IMR-90 (cell line): ENCODE results near the gene CCSER2. TPM values are rescaled to one million over a fixed set of nuclear protein-coding genes. Genes with fewer than 3 reads are reported as not detected.

Source experiments
- ATAC-seq: fragments of 200-7000 bp; cut with Tn5 transposase; 2 replicates; pipeline ENCODE4 v1.9.1; 2020; ENCODE audit warnings: low read depth, mild to moderate bottlenecking, moderate library complexity
- BruUV-seq: library from RNA; stranded (reverse); fragments of 400-500 nt; replicated peaks from 2 replicates; lab custom pipeline; 2021; lab: Mats Ljungman, UMichigan
- CTCF ChIA-PET: fragments of 300-600 bp; formaldehyde crosslinking; extraction: SDS; loops from one replicate; lab custom pipeline; 2021; ENCODE audit warnings: antibody characterized with exemption; lab: Yijun Ruan, JAX
- POLR2A ChIA-PET: fragments of 300-600 bp; sonication (Branson Sonifier 250); formaldehyde crosslinking; loops from one replicate; lab custom pipeline; 2022; ENCODE audit warnings: antibody characterized with exemption; ENCODE audit not compliant: unreplicated experiment; lab: Charles Lee
- DNase-seq: peaks from one replicate; pipeline ENCODE4 v3.0.0; 2013
- H2AFZ ChIP-seq: replicated peaks from 2 replicates; pipeline ENCODE3; 2013; ENCODE audit warnings: low read length, mild to moderate bottlenecking; ENCODE audit not compliant: poor library complexity
- H2AK5ac ChIP-seq: 2 replicates; pipeline ENCODE4 v1.6.1; 2013; ENCODE audit warnings: low read depth, low read length, inconsistent platforms
- H2AK9ac ChIP-seq: replicated peaks from 2 replicates; pipeline ENCODE3; 2013; ENCODE audit warnings: mild to moderate bottlenecking, low read depth, low read length, moderate library complexity; ENCODE audit not compliant: poor library complexity
- H2BK120ac ChIP-seq: 2 replicates; pipeline ENCODE4 v1.6.1; 2013; ENCODE audit warnings: low read depth, low read length, inconsistent platforms
- H2BK15ac ChIP-seq: 3 replicates; pipeline ENCODE4 v1.6.1; 2013; ENCODE audit warnings: low read depth, low read length, inconsistent platforms
- H2BK20ac ChIP-seq: 2 replicates; pipeline ENCODE4 v1.6.1; 2013; ENCODE audit warnings: low read depth, mild to moderate bottlenecking, inconsistent platforms, low read length, moderate library complexity
- H2BK5ac ChIP-seq: 2 replicates; pipeline ENCODE4 v1.6.1; 2013; ENCODE audit warnings: mild to moderate bottlenecking, low read depth, low read length, inconsistent platforms; ENCODE audit not compliant: poor library complexity, severe bottlenecking
- H3K14ac ChIP-seq: replicated peaks from 2 replicates; pipeline ENCODE4 v1.6.1; 2013; ENCODE audit warnings: low read depth, low read length, inconsistent platforms
- H3K18ac ChIP-seq: 2 replicates; pipeline ENCODE4 v1.6.1; 2013; ENCODE audit warnings: low read depth, low read length, control low read depth
- H3K23ac ChIP-seq: 2 replicates; pipeline ENCODE4 v1.6.1; 2013; ENCODE audit warnings: low read depth, low read length, inconsistent platforms
- H3K27ac ChIP-seq: 2 replicates; pipeline ENCODE4 v1.5.1; 2013; ENCODE audit warnings: mild to moderate bottlenecking, control low read depth, low read length; ENCODE audit not compliant: insufficient read depth
- H3K27me3 ChIP-seq: 2 replicates; pipeline ENCODE4 v1.6.1; 2013; ENCODE audit warnings: low read length; ENCODE audit not compliant: control insufficient read depth, insufficient read depth
- H3K36me3 ChIP-seq: 2 replicates; pipeline ENCODE4 v1.6.1; 2013; ENCODE audit warnings: low read length, mixed read lengths; ENCODE audit not compliant: control insufficient read depth, insufficient read depth
- H3K4ac ChIP-seq: 2 replicates; pipeline ENCODE4 v1.6.1; 2013; ENCODE audit warnings: low read depth, low read length, inconsistent platforms
- H3K4me1 ChIP-seq: 2 replicates; pipeline ENCODE4 v1.6.1; 2013; ENCODE audit warnings: low read length, mixed read lengths; ENCODE audit not compliant: control insufficient read depth, insufficient read depth
- H3K4me2 ChIP-seq: 2 replicates; pipeline ENCODE4 v1.6.1; 2013; ENCODE audit warnings: low read depth, mild to moderate bottlenecking, control low read depth, low read length, moderate library complexity
- H3K4me3 ChIP-seq: 2 replicates; pipeline ENCODE4 v1.5.1; 2013; ENCODE audit warnings: low read depth, mild to moderate bottlenecking, control low read depth, low read length, moderate library complexity; ENCODE audit not compliant: insufficient read depth
- H3K56ac ChIP-seq: 2 replicates; pipeline ENCODE4 v1.6.1; 2013; ENCODE audit warnings: low read length, inconsistent platforms; ENCODE audit not compliant: insufficient read depth; ENCODE audit errors: extremely low read depth
- H3K79me1 ChIP-seq, 2 experiments: 2 replicates each; pipeline ENCODE4 v1.6.1; 2013; ENCODE audit warnings: low read length in 2 of 2, inconsistent platforms in 1 of 2, low read depth in 1 of 2
- H3K9ac ChIP-seq: 2 replicates; pipeline ENCODE4 v1.6.1; 2013; ENCODE audit warnings: low read depth, low read length, control low read depth
- H3K9me1 ChIP-seq: 2 replicates; pipeline ENCODE4 v1.6.1; 2013; ENCODE audit warnings: low read length, inconsistent platforms; ENCODE audit not compliant: insufficient read depth
- H3K9me3 ChIP-seq: 2 replicates; pipeline ENCODE4 v1.6.1; 2013; ENCODE audit warnings: low read length; ENCODE audit not compliant: control insufficient read depth, insufficient read depth
- H4K20me1 ChIP-seq: 2 replicates; pipeline ENCODE4 v1.6.1; 2013; ENCODE audit warnings: low read length, inconsistent platforms; ENCODE audit not compliant: insufficient read depth
- H4K5ac ChIP-seq: 2 replicates; pipeline ENCODE4 v1.6.1; 2013; ENCODE audit warnings: mild to moderate bottlenecking, low read depth, low read length, control low read depth
- H4K8ac ChIP-seq, 2 experiments: 2 replicates each; pipeline ENCODE4 v1.6.1; 2013; ENCODE audit warnings: low read depth in 2 of 2, low read length in 2 of 2, control low read depth in 1 of 2, inconsistent platforms in 1 of 2
- H4K91ac ChIP-seq: 2 replicates; pipeline ENCODE4 v1.6.1; 2013; ENCODE audit warnings: low read depth, low read length, inconsistent platforms; ENCODE audit not compliant: insufficient read depth
- BHLHE40 ChIP-seq: fragments of 150-350 bp; IDR thresholded peaks from 2 replicates; pipeline ENCODE4 v1.6.1; 2016; ENCODE audit warnings: mild to moderate bottlenecking, low read depth, low read length
- CEBPB ChIP-seq: IDR thresholded peaks from 2 replicates; pipeline ENCODE4 v1.6.1; 2012; ENCODE audit warnings: low read depth, low read length, improper control_type of control experiment
- CHD1 ChIP-seq: IDR thresholded peaks from 2 replicates; pipeline ENCODE4 v1.6.1; 2012; ENCODE audit warnings: low read depth, low read length, improper control_type of control experiment
- ELK1 ChIP-seq: fragments of 150-350 bp; IDR thresholded peaks from 2 replicates; pipeline ENCODE4 v1.6.1; 2016; ENCODE audit warnings: low read depth, mild to moderate bottlenecking, low read length, moderate library complexity, borderline replicate concordance
- FOS ChIP-seq: fragments of 150-350 bp; IDR thresholded peaks from 2 replicates; pipeline ENCODE4 v1.6.1; 2016; ENCODE audit warnings: low read depth, low read length
- MAFK ChIP-seq: IDR thresholded peaks from 2 replicates; pipeline ENCODE4 v1.6.1; 2012; ENCODE audit warnings: low read depth, low read length, improper control_type of control experiment
- MAZ ChIP-seq: IDR thresholded peaks from 2 replicates; pipeline ENCODE4 v1.6.1; 2012; ENCODE audit warnings: low read depth, mild to moderate bottlenecking, low read length, improper control_type of control experiment, moderate library complexity, borderline replicate concordance
- MXI1 ChIP-seq: IDR thresholded peaks from 2 replicates; pipeline ENCODE4 v1.6.1; 2012; ENCODE audit warnings: low read depth, mild to moderate bottlenecking, low read length, moderate library complexity, borderline replicate concordance
- NFE2L2 ChIP-seq: fragments of 150-350 bp; IDR thresholded peaks from 2 replicates; pipeline ENCODE4 v1.6.1; 2016; ENCODE audit warnings: low read depth, mild to moderate bottlenecking, low read length
- POLR2A ChIP-seq: IDR thresholded peaks from 2 replicates; pipeline ENCODE4 v1.6.1; 2012; ENCODE audit warnings: mild to moderate bottlenecking, low read depth, low read length
- RAD21 ChIP-seq: IDR thresholded peaks from 2 replicates; pipeline ENCODE4 v1.6.1; 2012; ENCODE audit warnings: low read length, improper control_type of control experiment
- RCOR1 ChIP-seq: IDR thresholded peaks from 2 replicates; pipeline ENCODE4 v1.6.1; 2012; ENCODE audit warnings: mild to moderate bottlenecking, low read length, improper control_type of control experiment; ENCODE audit not compliant: insufficient replicate concordance
- RFX5 ChIP-seq: IDR thresholded peaks from 2 replicates; pipeline ENCODE4 v1.8.0; 2012; ENCODE audit warnings: low read depth, mild to moderate bottlenecking, low read length, moderate library complexity
- SMC3 ChIP-seq: fragments of 150-350 bp; IDR thresholded peaks from 2 replicates; pipeline ENCODE4 v1.6.1; 2016; ENCODE audit warnings: low read depth, mild to moderate bottlenecking, antibody characterized with exemption, low read length, moderate library complexity
- USF2 ChIP-seq: fragments of 150-350 bp; IDR thresholded peaks from 2 replicates; pipeline ENCODE4 v1.6.1; 2017; ENCODE audit warnings: mild to moderate bottlenecking, antibody characterized with exemption, low read length, low read depth
- WGBS, 2 experiments: methylation state at CpG; one replicate each; pipeline versions ENCODE4 v1.1.5 to v1.1.7; 2013; ENCODE audit warnings: missing lambda C conversion rate in 2 of 2; ENCODE audit not compliant: insufficient read length in 1 of 2; ENCODE audit errors: extremely low coverage in 2 of 2; 5-methylcytosine and 5-hydroxymethylcytosine counted together
- dilution Hi-C: fragments of 300-500 bp; cut with HindIII; formaldehyde crosslinking; loops from one replicate; pipeline ENCODE4 v1.14.3; 2018; ENCODE audit warnings: low sequenced_read_pairs; ENCODE audit not compliant: unreplicated experiment
- in situ Hi-C: fragments of 300-500 bp; cut with MboI; formaldehyde crosslinking; loops from 3 replicates; pipeline ENCODE4 v1.14.3; 2019; ENCODE audit warnings: low sequenced_read_pairs, inconsistent platforms, mixed read lengths
- intact Hi-C: fragments of 100-400 bp; cut with micrococcal nuclease; formaldehyde crosslinking; loops from 2 replicates; pipeline ENCODE4 v1.10.0; 2022
- polyA plus RNA-seq, 3 experiments: library from polyadenylated mRNA; depleted of rRNA; stranded (reverse); fragments of >200 nt; gene quantifications; 2 replicates each; pipeline ENCODE4 v1.2.3, GENCODE V29; 2012; ENCODE audit warnings: low replicate concordance in 1 of 3
- total RNA-seq: library from RNA; depleted of rRNA; stranded (reverse); fragments of >200 nt; gene quantifications from 2 replicates; pipeline ENCODE4 v1.2.3, GENCODE V29; 2012
- TF ChIP-seq, protein P1 (sequence below): conservative IDR thresholded peaks from 2 replicates; pipeline ENCODE4 v1.5.1; 2012; ENCODE audit warnings: mild to moderate bottlenecking, low read depth, low read length, improper control_type of control experiment

Gene CCSER2
- total and polyA plus RNA-seq, 2 of the 4 experiments (the other 2 are of a cell fraction): 20.4 to 31.7 TPM

- H2BK20ac ChIP-seq: no peak overlapping the region
- 0 out of 4 replicates have a peak, but pooled peaks cover 0 to 4% of the 10 kb centered on the region in 2 experiments for H3K79me1 ChIP-seq
- H2BK5ac ChIP-seq: no peak overlapping the region
- H4K5ac ChIP-seq: no peak overlapping the region
- no peak for ATAC-seq
- H2BK15ac ChIP-seq: no peak overlapping the region
- POLR2A ChIA-PET: no interaction called here
- no peak overlapping the region for H3K4me2 ChIP-seq
- no peak overlapping the region for H2AK9ac ChIP-seq
- WGBS, 2 experiments: no CpG with 5 or more reads among the region's 2 CpGs
- H3K27ac ChIP-seq: no peak overlapping the region
- no peaks in the 10 kb centered on the region for H4K20me1 ChIP-seq
- no peak overlapping the region for H3K14ac ChIP-seq
- H2AK5ac ChIP-seq: no peak overlapping the region
- H3K27me3 ChIP-seq: peaks cover 10% of the 10 kb centered on the region
- in situ Hi-C loops (no loop called here), intact Hi-C loops (no loop called here), dilution Hi-C loops (no loop called here)
- no peak overlapping the region for H2AFZ ChIP-seq
- no peaks in the 10 kb centered on the region for H3K9me3 ChIP-seq
- no peak overlapping the region for H3K4me3 ChIP-seq
- H3K23ac ChIP-seq: no peak overlapping the region
- H3K9me1 ChIP-seq: peaks cover 15% of the 10 kb centered on the region
- H4K91ac ChIP-seq: no peak overlapping the region
- no peak overlapping the region for H3K9ac ChIP-seq
- no peak overlapping the region for H4K8ac ChIP-seq
- H2BK120ac ChIP-seq: no peak overlapping the region
- H3K4me1 ChIP-seq: peaks cover 13% of the 10 kb centered on the region
- no peak for DNase-seq
- H3K36me3 ChIP-seq: no peaks in the 10 kb centered on the region
- no TSS peak for BruUV-seq
- TF ChIP-seq USF2 (no peak), BHLHE40 (no peak), NFE2L2 (no peak), SMC3 (no peak), MXI1 (no peak), POLR2A (no peak), MAZ (no peak), MAFK (no peak), FOS (no peak), RCOR1 (no peak), RFX5 (no peak), RAD21 (no peak), ELK1 (no peak), CEBPB (no peak), CHD1 (no peak)
- TF ChIP-seq, protein P1, sequence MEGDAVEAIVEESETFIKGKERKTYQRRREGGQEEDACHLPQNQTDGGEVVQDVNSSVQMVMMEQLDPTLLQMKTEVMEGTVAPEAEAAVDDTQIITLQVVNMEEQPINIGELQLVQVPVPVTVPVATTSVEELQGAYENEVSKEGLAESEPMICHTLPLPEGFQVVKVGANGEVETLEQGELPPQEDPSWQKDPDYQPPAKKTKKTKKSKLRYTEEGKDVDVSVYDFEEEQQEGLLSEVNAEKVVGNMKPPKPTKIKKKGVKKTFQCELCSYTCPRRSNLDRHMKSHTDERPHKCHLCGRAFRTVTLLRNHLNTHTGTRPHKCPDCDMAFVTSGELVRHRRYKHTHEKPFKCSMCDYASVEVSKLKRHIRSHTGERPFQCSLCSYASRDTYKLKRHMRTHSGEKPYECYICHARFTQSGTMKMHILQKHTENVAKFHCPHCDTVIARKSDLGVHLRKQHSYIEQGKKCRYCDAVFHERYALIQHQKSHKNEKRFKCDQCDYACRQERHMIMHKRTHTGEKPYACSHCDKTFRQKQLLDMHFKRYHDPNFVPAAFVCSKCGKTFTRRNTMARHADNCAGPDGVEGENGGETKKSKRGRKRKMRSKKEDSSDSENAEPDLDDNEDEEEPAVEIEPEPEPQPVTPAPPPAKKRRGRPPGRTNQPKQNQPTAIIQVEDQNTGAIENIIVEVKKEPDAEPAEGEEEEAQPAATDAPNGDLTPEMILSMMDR: no peak
- no peak overlapping the region for H3K4ac ChIP-seq
- no peak overlapping the region for H3K18ac ChIP-seq
- CTCF ChIA-PET: no interaction called here
- no peak overlapping the region for H3K56ac ChIP-seq
Observed at GRCh38 chr10:84292502-84292901, 35.9 kb upstream of the CCSER2 start.
